HG03342 (cell line): ENCODE results near the gene SPATA16.
"Not testable (repeated sequence)": the region's sequence is repeated elsewhere in the genome, so short reads cannot be mapped to it uniquely, and the experiment has no call there.

ENCODE experiments used
- ATAC-seq: cut with Tn5 transposase; IDR thresholded peaks from one replicate; pipeline ENCODE4 v1.9.1; 2021; ENCODE audit warnings: mild to moderate bottlenecking, moderate library complexity; ENCODE audit not compliant: unreplicated experiment

The SPATA16 gene

DNA sequence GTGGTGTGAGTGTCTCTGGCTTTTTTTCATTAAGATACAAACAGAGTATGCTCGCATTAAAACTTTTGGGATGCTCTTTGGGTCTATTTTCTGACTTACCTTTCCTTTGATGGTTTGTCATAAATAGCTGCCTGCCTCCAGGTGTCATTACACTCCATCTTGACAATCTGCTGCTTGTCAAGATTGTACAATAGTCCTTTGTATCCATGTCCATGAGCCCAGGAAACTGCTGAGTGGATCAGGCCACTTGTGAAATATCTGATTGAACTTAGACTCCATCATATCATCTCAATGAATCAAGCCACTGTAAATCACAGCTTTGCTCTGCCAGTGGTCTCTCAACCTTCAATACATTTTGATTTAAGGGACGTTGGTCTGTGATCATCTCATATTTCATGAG is 255.3 kb downstream of the SPATA16 start:
- no peak for ATAC-seq

DNA sequence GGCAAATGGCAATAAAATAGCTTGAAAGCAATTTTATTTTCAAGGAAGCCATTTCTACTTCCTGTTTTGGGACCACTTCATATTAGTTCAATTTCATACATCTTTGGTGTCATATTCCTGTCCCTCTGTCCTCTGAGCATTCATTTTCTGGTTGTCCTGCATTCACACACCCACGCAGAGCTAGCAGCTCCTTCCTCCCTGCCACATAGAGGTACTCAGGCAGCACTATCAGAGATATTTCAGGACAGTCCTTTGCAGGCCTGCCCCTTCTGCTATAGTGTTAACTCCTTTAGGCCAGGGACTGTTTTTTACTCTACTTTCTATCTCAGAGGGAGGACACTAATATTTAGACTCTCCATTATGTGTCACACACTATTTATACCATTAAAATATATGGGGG is 258.5 kb downstream of the SPATA16 start:
- ATAC-seq = no peak

DNA sequence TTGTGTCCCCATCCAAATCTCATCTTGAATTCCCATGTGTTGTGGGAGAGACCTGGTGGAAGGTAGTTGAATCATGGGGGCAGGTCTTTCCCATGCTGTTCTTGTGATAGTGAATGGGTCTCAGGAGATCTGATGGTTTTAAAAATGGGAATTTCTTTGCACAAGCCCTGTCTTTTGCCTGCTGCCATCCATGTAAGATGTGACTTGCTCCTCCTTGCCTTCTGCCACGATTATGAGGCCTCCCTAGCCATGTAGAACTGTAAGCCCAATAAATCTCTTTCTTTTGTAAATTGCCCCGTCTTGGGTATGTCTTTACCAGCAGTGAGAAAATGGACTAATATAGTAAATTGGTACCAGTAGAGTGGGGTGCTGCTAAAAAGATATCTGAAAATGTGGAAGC is 261.7 kb downstream of the SPATA16 start:
- ATAC-seq = not testable (repeated sequence)

DNA sequence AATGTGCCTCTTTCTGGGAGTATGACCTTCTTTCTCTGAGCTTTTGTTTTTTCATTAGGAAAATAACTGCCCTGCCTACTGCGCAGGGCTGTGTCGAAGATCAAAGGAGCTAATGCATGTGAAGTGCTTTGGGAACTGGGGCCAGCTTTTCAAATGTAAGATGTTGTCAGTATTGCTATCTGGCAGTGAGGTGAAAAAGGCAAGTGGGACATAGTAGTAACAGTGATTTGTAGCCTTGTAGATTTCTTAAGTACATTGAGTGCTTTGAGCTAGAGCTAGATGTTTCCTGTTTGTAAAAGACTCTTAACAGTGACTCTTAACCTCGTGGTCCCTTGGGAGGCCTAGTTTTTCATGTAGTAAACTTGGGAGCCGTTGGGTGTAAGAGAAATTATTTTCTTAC is 264.0 kb downstream of the SPATA16 start:
- no peak for ATAC-seq

DNA sequence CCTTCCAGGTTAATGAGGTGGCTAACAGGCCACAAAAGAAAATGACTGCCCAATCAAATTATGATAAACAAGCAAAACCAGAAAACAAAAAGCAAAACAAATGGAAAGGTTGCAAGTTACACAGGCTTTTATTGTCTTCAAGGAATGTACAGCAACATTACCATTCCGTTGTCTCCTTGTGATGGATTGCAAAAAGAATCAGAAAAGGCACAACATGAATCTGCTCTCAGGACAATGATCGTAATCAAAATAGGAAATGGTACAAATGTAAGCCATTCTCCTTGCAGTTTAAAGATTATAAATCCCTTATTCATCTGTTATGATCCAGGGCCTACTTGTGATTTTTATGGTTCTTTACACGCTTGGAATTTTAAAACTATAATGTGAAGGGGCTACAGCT is 264.7 kb downstream of the SPATA16 start:
- no peak for ATAC-seq

DNA sequence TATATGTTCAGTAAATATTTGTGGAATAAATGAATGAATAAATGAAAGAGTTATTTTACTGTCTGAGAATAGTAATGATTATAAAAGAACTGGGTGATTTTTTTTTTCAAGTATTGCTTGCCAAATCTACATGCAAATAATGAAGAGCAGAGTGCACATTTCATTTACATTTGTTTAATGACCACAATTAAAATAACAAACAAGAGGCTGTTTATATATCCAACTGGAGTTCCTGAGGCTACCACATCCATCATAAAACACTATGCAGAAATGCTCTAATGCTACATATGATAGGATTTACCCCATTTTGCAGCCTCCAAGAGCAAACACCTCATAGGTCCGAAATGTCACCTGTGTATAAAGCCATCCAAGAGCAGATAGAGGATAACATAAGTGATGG is 266.0 kb downstream of the SPATA16 start:
- no peak for ATAC-seq

DNA sequence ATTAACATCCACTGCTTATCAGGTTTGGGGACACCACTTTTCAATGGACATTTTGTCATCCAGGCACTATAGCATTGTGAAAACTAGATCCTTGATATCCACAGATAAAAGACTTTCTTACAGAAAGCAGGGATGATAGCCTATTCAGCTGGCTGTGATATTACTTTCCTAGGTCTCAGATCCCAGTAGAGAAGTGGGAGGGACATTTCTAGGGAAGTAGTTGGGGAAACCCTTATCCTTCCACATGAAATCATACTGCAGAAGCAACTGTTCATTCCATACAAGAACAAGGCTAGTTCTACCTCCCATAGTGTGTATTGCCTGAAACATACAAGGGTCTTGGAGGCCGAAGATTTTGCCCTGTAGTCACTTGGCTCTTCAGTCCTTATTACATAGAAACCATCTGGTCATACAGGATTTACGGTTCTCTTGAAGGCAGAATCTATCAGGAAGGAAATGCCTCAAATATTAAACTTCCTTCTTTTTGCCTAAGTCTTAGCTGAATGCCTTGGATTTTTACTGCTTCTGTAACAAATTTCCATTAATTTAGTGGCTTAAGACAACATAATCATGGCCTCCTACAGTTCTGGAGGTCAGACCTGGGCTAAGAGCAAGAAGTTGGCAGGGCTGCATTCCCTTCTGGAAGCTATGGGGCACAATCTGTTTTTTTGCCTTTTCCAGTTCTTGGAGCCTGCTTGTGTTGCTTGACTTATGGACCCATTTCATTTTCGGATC is 271.1 kb downstream of the SPATA16 start:
- ATAC-seq = no peak

DNA sequence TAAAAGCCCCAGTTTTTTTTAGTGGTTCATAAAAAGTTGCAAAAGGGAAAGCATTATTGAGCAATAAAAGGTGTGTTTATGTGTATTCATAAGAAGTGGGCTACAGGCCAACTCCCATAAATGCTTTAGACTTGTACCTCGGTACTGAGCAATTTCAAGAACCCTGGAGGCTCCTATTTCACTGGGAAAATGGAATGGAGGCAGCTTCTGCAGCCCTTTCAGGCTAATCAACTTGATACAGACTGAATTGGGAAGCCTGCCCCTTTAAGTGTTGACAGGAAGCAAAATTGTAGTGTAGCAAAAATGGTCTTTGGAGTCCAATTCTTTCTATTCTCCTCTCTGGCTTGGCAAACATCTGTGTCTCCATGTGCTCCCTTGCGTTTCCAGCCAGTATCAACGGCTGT is 271.7 kb downstream of the SPATA16 start:
- ATAC-seq = no peak

DNA sequence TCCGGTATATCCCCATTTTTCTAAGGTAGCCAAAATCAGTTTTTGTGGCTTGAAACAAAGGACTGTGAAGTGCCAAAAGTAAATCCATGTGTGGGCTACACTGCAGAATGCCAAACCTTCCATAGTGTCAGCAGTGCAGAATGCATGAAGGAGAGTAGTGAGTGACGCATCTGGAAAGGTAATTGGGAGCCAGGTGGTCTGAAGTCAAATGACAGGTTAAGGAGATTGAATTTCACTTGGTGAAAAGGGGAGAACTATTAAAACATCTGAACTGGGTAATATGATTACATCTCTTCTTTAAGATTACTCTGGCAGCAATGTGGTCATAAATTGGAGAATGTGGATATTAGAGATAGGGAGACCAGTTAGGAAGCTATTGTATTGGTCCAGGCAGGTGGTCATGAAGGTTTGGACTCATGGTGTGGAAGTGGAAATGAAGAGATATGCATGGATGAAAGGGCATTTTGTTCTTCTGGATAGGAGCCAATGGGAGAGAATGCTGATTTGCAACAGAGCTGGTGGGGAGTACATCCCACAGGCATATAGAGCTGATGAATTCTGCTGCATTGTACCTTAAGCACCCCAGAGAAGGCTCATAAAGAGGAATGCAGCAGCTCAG is 272.3 kb downstream of the SPATA16 start:
- no peak for ATAC-seq

DNA sequence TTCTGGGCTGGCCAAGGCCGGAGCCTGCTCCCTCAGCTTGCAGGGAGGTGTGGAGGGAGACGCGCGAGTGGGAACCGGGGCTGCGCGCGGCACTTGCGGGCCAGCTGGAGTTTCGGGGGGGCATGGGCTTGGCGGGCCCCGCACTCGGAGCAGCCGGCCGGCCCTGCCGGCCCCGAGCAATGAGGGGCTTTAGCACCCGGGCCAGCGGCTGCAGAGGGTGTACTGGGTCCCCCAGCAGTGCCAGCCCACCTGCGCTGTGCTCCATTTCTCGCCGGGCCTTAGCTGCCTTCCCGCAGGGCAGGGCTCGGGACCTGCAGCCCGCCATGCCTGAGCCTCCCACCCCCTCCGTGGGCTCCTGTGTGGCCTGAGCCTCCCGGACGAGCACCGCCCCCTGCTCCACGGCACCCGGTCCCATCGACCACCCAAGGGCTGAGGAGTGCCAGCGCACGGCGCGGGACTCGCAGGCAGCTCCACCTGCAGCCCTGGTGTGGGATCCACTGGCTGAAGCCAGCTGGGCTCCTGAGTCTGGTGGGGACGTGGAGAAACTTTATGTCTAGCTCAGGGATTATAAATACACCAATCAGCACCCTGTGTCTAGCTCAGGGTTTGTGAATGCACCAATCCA is 274.2 kb downstream of the SPATA16 start:
- not testable (repeated sequence) for ATAC-seq

DNA sequence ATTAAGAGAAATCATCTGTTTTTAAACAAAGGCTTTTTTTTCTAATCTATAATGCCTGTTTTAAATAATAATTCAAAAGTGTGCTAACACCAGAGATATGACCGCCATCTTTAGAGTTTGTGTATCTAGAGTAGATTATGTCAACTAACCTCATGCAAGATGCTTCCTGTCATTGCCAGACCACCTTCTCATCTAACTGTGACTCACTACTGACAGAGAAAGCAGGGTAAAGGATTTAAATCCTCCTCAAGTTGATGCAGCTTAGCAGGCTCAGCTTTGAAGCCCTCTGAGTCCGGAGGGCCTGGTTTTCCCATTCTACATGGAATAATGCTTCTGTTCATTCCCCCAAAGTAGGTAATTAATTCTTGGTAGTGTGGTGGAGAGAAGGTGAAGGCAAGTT is 282.0 kb downstream of the SPATA16 start:
- ATAC-seq = no peak

DNA sequence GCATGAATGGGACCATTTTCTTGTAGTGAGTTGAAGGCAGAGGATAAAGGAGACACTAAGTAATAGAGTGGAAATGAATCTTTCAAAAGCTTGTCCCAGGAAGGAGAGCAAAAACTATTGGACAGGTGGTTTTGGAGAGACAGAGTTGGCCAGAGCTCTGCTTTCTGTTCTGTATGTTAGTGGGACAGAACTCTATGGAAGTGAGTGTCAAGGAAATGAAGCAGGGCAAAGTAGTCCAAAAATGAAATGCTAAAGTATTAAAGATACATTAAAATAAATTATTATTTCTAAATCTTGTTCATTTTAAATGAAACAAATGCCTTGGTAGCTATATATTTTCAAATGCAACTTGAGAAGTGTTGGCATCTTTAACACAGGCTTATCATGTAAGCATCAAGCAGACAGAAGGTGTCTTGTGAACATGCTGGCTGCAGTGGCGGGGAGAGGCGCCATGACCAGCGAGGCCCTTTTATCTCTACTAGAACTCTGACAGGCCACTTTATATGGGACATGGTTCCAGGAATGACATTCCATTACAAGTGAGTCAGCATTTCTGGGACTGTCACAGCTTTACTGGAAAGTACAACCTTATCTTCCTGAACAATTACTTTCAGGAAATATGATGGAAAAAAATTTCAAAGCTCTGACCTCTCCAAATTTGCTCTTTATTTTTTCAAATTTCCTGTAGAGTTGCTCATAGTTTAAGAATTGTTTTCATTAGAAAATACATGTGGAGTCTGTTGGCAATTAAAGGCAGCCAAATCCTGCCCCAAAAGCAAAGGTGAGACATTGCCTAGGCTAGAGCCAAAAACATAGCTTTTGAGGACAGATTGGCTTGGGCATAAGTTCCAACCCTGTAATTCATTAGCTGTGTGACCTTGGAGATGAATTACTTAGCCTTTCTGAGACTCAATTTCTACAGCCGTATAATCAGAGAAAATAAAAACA is 284.0 kb downstream of the SPATA16 start:
- no peak for ATAC-seq

DNA sequence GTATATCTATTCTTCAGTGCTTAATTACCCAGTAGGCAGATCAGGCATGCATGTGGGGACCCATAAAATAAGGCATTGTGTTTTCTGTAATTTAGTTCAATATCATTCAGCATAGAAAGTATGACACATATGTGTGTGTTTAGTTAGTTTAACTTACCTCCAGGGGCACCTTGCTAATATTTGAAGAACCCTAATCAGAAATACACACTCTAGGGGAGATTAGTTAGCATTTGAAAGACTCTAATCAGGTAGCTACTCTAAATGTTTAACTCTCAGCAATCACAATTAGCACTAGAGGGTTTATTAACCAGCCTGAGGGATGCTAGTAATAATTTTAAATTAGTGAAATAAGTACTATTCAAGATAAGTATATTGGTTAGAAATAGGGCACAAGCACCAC is 286.0 kb downstream of the SPATA16 start:
- ATAC-seq = no peak

DNA sequence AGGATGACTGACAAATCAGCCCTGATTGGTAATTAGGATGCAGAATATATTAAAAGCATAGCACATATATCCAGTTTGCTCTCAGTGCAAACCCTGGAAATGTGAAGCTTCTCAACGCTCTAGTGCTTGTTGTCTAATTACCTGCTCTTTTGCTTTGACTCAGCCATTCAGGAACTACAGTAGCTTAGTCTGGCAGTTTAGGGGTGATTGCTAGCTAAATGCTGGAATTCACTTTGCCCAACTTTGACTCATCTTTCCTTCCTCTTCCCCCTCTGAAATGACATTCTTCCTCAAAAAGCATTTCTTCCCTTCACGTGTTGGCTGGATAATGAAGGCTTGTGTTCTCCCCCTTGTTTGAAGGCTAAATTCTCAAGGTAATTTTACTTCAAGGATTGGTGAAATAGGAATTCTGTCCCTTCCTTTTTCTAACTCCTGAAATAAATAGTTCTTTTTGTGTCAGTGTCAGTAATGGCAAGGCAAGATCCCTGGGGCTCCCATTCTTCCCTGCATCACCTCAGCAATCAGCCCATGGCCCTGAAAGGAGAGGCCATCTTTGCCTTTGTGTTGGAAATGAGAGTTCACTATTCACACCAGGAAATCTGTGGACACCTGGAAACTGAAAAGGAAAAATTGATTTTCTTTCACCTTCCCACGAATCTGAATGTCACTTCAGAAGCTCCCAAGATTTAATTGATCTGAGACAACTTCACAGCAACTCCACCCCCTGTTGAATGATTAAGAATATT is 286.9 kb downstream of the SPATA16 start:
- ATAC-seq = no peak

DNA sequence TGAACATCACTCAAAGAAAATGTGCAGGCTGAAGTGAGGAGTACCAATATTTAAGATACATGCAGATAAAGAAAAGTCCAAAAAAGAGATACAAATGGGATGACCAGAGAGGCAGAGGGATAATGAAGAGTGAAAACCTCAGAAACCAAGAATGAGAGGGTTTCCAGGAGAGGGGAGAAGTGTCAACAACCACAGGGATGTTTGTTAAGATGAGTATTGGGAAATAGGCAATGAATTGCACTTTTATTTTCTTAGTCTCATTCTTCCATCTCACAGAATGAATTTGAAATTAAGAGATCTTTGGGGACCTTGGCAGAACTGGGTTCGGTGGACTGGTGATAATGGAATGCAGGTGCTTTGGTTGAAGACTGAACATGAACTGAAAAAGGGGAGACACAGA is 288.0 kb downstream of the SPATA16 start:
- ATAC-seq = no peak

DNA sequence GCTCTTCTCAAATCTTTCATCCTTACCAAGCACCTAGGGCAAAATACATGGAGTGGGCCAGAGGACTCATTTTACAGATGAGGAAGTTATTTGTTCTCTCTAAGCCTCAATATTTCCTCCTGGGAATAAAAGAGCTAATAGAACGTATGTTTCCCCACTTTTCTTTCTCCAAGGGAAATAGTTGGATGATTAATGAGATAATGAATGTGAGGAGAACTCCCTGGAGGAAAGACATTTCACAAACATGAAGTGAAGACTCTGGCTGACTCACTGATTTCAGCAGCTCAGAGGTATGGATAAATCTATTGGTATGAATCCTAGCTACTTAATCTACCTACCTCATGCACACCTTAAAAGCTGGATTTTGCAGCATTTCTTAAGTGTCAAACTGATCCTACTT is 292.1 kb downstream of the SPATA16 start:
- no peak for ATAC-seq

DNA sequence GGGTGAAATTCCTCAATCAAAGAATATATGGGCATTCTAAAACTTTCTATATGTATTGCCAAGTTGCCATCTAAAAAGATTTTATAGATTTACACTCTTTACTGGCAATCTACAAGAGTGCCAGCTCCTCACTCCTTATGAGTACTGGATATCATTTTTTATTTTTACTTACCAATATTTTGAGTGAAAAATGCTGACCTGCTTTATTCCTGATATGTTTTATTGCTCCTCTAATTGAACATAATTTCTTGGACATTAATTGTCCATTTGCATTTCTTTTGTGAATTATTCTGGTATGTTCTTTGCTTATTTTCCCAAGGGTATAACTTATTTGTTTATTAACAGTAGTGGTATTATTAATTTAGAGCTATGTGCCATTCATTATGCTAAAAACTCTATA is 293.7 kb downstream of the SPATA16 start:
- no peak for ATAC-seq

DNA sequence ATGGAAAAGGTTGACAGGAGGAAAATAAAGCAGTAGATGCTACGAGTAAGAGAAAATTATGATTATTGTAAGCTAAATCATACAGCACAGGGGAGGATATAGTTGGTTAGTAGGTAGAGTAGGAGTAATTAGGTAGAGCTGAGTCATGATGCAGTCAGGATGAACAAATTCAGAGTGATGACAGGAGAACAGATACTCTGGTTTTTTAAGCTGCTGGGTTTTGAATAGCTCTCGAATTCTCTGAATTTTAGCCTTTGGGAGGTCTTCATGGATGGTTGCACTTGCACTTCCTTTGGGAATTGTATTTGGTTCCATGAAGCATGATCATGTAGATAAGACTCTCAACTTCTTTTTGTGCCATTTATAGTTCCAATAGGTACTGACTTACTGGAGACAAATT is 294.3 kb downstream of the SPATA16 start:
- no peak for ATAC-seq

DNA sequence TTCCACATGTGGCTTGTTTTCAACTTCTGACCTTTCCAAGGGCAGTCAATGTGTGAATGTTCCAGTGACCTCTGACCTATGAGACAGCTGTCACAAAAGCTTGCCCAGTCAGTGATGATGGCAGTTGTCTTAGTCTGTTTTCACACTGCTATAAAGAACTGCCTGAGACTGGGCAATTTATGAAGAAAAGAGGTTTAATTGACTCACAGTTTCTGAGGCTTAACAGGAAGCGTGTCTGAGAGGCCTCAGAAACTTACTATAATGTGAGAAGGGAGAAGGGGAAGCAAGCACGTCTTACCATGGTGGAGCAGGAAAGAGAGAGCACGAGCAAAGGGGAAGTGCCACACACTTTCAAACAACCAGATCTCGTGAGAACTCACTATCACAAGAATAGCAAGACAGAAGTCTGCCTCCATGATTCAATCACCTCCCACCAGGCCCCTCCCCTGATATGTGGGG is 294.9 kb downstream of the SPATA16 start:
- peak; percentile 61 for ATAC-seq

DNA sequence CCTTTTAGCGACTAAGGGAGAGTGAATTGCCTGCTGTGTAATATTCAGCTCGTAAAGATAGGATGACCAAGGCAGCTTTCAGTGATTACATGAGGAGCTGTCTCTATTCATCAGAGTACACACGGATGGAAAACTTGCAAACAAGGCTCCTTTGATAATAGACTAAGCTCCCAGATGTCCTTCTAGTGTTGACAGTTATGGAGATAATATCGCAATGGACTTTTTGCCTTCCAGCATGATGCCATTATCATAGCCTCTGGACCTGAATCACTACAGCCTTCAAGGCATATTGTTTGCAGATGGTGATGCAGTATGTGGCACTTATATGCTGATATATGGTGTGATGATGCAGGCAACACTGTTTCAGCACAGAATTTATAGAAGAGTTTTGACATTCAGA is 296.6 kb downstream of the SPATA16 start:
- ATAC-seq = no peak
